HEK293T (cell line): Measurements from ENCODE around the gene SCUBE1.

Source experiments
- CTCF ChIA-PET: fragments of 350-600 bp; formaldehyde crosslinking; extraction: SDS; loops from one replicate; lab custom pipeline; 2021; ENCODE audit warnings: antibody characterized with exemption, inconsistent platforms; lab: Yijun Ruan, JAX
- POLR2A ChIA-PET: fragments of 350-600 bp; formaldehyde crosslinking; extraction: SDS; loops from one replicate; lab custom pipeline; 2020; ENCODE audit warnings: antibody characterized with exemption, inconsistent platforms; lab: Yijun Ruan, JAX
- DNase-seq: peaks from one replicate; pipeline ENCODE4 v3.0.0; 2012; ENCODE audit warnings: mixed read lengths; ENCODE audit errors: extremely low spot score
- ARNT ChIP-seq: fragments of 450-650 bp; IDR thresholded peaks from 2 replicates; pipeline ENCODE4 v1.6.1; 2017; ENCODE audit warnings: mild to moderate bottlenecking
- BHLHE40 ChIP-seq: fragments of 450-650 bp; IDR thresholded peaks from 2 replicates; pipeline ENCODE4 v1.6.1; 2016; ENCODE audit warnings: mild to moderate bottlenecking, moderate library complexity, borderline replicate concordance
- CTBP1 ChIP-seq: fragments of 450-650 bp; IDR thresholded peaks from 2 replicates; pipeline ENCODE4 v1.6.1; 2016; ENCODE audit warnings: borderline replicate concordance
- ELF4 ChIP-seq: fragments of 450-650 bp; IDR thresholded peaks from 2 replicates; pipeline ENCODE4 v1.6.1; 2017; ENCODE audit warnings: antibody characterized with exemption
- FOXA1 ChIP-seq: fragments of 450-650 bp; IDR thresholded peaks from 2 replicates; pipeline ENCODE4 v1.6.1; 2016; ENCODE audit warnings: mild to moderate bottlenecking
- FOXK2 ChIP-seq: fragments of 450-650 bp; IDR thresholded peaks from 2 replicates; pipeline ENCODE4 v1.6.1; 2016; ENCODE audit warnings: mild to moderate bottlenecking
- HDGF ChIP-seq: fragments of 450-650 bp; IDR thresholded peaks from 2 replicates; pipeline ENCODE4 v1.6.1; 2017; ENCODE audit warnings: antibody characterized with exemption, borderline replicate concordance
- L3MBTL2 ChIP-seq: fragments of 450-650 bp; conservative IDR thresholded peaks from 2 replicates; pipeline ENCODE4 v1.6.1; 2016; ENCODE audit warnings: mild to moderate bottlenecking
- LEF1 ChIP-seq: fragments of 450-650 bp; IDR thresholded peaks from 2 replicates; pipeline ENCODE4 v1.6.1; 2017; ENCODE audit warnings: mild to moderate bottlenecking, borderline replicate concordance
- NFRKB ChIP-seq: fragments of 450-650 bp; IDR thresholded peaks from 2 replicates; pipeline ENCODE4 v1.6.1; 2016; ENCODE audit warnings: mild to moderate bottlenecking, moderate library complexity
- PKNOX1 ChIP-seq: fragments of 450-650 bp; IDR thresholded peaks from 2 replicates; pipeline ENCODE4 v1.6.1; 2016
- SP1 ChIP-seq: fragments of 450-650 bp; IDR thresholded peaks from 2 replicates; pipeline ENCODE4 v1.6.1; 2017
- SUZ12 ChIP-seq: fragments of 450-650 bp; IDR thresholded peaks from 2 replicates; pipeline ENCODE4 v1.6.1; 2016; ENCODE audit warnings: mild to moderate bottlenecking
- TARDBP ChIP-seq: fragments of 450-650 bp; IDR thresholded peaks from 2 replicates; pipeline ENCODE4 v1.6.1; 2016
- ZNF384 ChIP-seq: fragments of 450-650 bp; IDR thresholded peaks from 2 replicates; pipeline ENCODE4 v1.6.1; 2016

The SCUBE1 gene

GRCh38 chr22:43342347-43343261, 568 bp downstream of the SCUBE1 start:
- no peak for DNase-seq
- no peak for TF ChIP-seq CTBP1
- no peak for TF ChIP-seq PKNOX1
- no peak for TF ChIP-seq NFRKB
- CTCF ChIA-PET: interaction anchor here (5.9 kb wide), 1 partner anchor 69 kb away, joined by 162 read pairs; no protein-coding TSS in a partner anchor
- POLR2A ChIA-PET: interaction anchor here (0.7 kb wide), 1 partner anchor 69 kb away, joined by 3 read pairs; no protein-coding TSS in a partner anchor

GRCh38 chr22:43341565-43341964, 1.6 kb downstream of the SCUBE1 start:
- CTCF ChIA-PET: interaction anchor here (1.0 kb wide), 1 partner anchor 44 kb away, joined by 3 read pairs; no protein-coding TSS in a partner anchor
- TF ChIP-seq HDGF (no peak), BHLHE40 (no peak), FOXK2 (no peak), SUZ12 (no peak), CTBP1 (no peak), NFRKB (no peak), FOXA1 (no peak), PKNOX1 (no peak), LEF1 (no peak), TARDBP (no peak)
- DNase-seq: no peak
- POLR2A ChIA-PET: interaction anchor here (0.7 kb wide), 1 partner anchor 47 kb away, joined by 3 read pairs; no protein-coding TSS in a partner anchor

GRCh38 chr22:43338766-43339345, 4.3 kb downstream of the SCUBE1 start:
- POLR2A ChIA-PET: no interaction called here
- no peak for DNase-seq
- TF ChIP-seq LEF1 (no peak), L3MBTL2 (no peak), HDGF (no peak), ARNT (no peak), FOXK2 (no peak)
- CTCF ChIA-PET: no interaction called here

GRCh38 chr22:43337946-43338345, 5.2 kb downstream of the SCUBE1 start:
- TF ChIP-seq CTBP1: no peak
- TF ChIP-seq SP1: no peak
- TF ChIP-seq FOXK2: no peak
- no peak for TF ChIP-seq ZNF384
- no peak for TF ChIP-seq BHLHE40
- TF ChIP-seq FOXA1: no peak
- TF ChIP-seq PKNOX1: no peak
- TF ChIP-seq TARDBP: no peak
- ChIA-PET POLR2A (no interaction called here), CTCF (interaction anchor here (1.8 kb wide), 1 partner anchor 9 kb away, joined by 10 read pairs; no protein-coding TSS in a partner anchor)
- DNase-seq: no peak

GRCh38 chr22:43337385-43337784, 5.8 kb downstream of the SCUBE1 start:
- ChIA-PET POLR2A (no interaction called here), CTCF (interaction anchor here (0.7 to 1.8 kb wide), 2 partner anchors 9 to 35 kb away, joined by 3 to 10 read pairs; no protein-coding TSS in a partner anchor)
- TF ChIP-seq ELF4 (no peak), BHLHE40 (no peak), HDGF (no peak), PKNOX1 (no peak)
- no peak for DNase-seq

- TF ChIP-seq ARNT (no peak), CTBP1 (no peak), SUZ12 (no peak), FOXK2 (no peak), SP1 (no peak)
- no peak for DNase-seq
- POLR2A ChIA-PET: no interaction called here
- CTCF ChIA-PET: no interaction called here
These were observed 8.8 kb downstream of the SCUBE1 start for GRCh38 chr22:43334378-43334777.
